ENCODE data around the gene SEMA5B.

Gene SEMA5B

GRCh38 chr3:122960652-122961051 lies 66.9 kb downstream of the SEMA5B start:
- DNase-seq (ENCODE audit: low read depth): no peak
- no peak for TF ChIP-seq CTCF (conservative IDR thresholded peaks at IDR 0.05; ENCODE audit: low read length)
- no peak overlapping the region for H3K4me3 ChIP-seq (ENCODE audit: low read length)

GRCh38 chr3:122959339-122959738 lies 68.2 kb downstream of the SEMA5B start:
- no peak for TF ChIP-seq CTCF (conservative IDR thresholded peaks at IDR 0.05; ENCODE audit: low read length)
- no peak for DNase-seq (ENCODE audit: low read depth)
- H3K4me3 ChIP-seq (ENCODE audit: low read length): no peak overlapping the region

- H3K4me3 ChIP-seq (ENCODE audit: low read length): no peak overlapping the region
- TF ChIP-seq CTCF (conservative IDR thresholded peaks at IDR 0.05; ENCODE audit: low read length): no peak
- no peak for DNase-seq (ENCODE audit: low read depth)
These were observed 69.6 kb downstream of the SEMA5B start for GRCh38 chr3:122957707-122958689.

- H3K4me3 ChIP-seq (ENCODE audit: low read length): no peak overlapping the region
- DNase-seq (ENCODE audit: low read depth): no peak
- TF ChIP-seq CTCF (conservative IDR thresholded peaks at IDR 0.05; ENCODE audit: low read length): no peak
These were observed 70.7 kb downstream of the SEMA5B start for GRCh38 chr3:122956693-122957455.

- no peak for DNase-seq (ENCODE audit: low read depth)
- H3K4me3 ChIP-seq (ENCODE audit: low read length): no peak overlapping the region
- TF ChIP-seq CTCF (conservative IDR thresholded peaks at IDR 0.05; ENCODE audit: low read length): no peak
These were observed 71.5 kb downstream of the SEMA5B start for GRCh38 chr3:122955916-122956692.

- no peak overlapping the region for H3K4me3 ChIP-seq (ENCODE audit: low read length)
- DNase-seq (ENCODE audit: low read depth): no peak
These were observed 75.0 kb downstream of the SEMA5B start for GRCh38 chr3:122952520-122952919.

More at GRCh38 chr3:122952520-122952919, 75.0 kb downstream of the SEMA5B start:
- TF ChIP-seq CTCF (conservative IDR thresholded peaks at IDR 0.05; ENCODE audit: low read length): no peak

Data from AG10803 (cell line).